Activated CD8-positive, alpha-beta memory T cell treated with anti-CD3 and anti-CD28 coated beads, Interleukin-2, amount 50 U/mL, for 4 hours (primary cell): ENCODE measurements around the gene HMGN5.

Experiments used
- DNase-seq: peaks from one replicate; pipeline ENCODE4 v3.0.0-alpha.2; 2020

Gene HMGN5

GRCh38 chrX:81201671-81202455, at the start of gene HMGN5, which contains the start of gene SH3BGRL:
HMGN5 (minus strand) TSS chrX:81201913; CDS start chrX:81121549, 80,364 bp downstream.
SH3BGRL (plus strand) TSS chrX:81202102; CDS start chrX:81202201, 99 bp downstream.
- peak; percentile 62 for DNase-seq

- DNase-seq, result no peak
Observed at GRCh38 chrX:81241753-81242152, 40.0 kb upstream of the HMGN5 start.

- DNase-seq, result no peak
Observed at GRCh38 chrX:81240701-81241331, 39.1 kb upstream of the HMGN5 start.

GRCh38 chrX:81238166-81238565, 36.5 kb upstream of the HMGN5 start:
- DNase-seq, result no peak

- DNase-seq, result no peak
Observed at GRCh38 chrX:81237516-81237915, 35.8 kb upstream of the HMGN5 start.

GRCh38 chrX:81232218-81232617, 30.5 kb upstream of the HMGN5 start:
- DNase-seq, result no peak

- DNase-seq, result no peak
Observed at GRCh38 chrX:81231476-81231875, 29.8 kb upstream of the HMGN5 start.

- DNase-seq, result no peak
Observed at GRCh38 chrX:81229901-81230300, 28.2 kb upstream of the HMGN5 start.

GRCh38 chrX:81229229-81229628, 27.5 kb upstream of the HMGN5 start:
- DNase-seq, result no peak

- no peak for DNase-seq
Observed at GRCh38 chrX:81215685-81216084, 14.0 kb upstream of the HMGN5 start.

GRCh38 chrX:81208916-81209315, 7.2 kb upstream of the HMGN5 start:
- no peak for DNase-seq

GRCh38 chrX:81206476-81206875, 4.8 kb upstream of the HMGN5 start:
- no peak for DNase-seq

- no peak for DNase-seq
Observed at GRCh38 chrX:81205551-81205950, 3.8 kb upstream of the HMGN5 start.

GRCh38 chrX:81202943-81203342, 1.2 kb upstream of the HMGN5 start:
- DNase-seq, result no peak

- no peak for DNase-seq
Observed at GRCh38 chrX:81202456-81202819, 725 bp upstream of the HMGN5 start.

- DNase-seq, result no peak
Observed at GRCh38 chrX:81201071-81201470, 642 bp downstream of the HMGN5 start.

- peak; percentile 55 for DNase-seq
Observed at GRCh38 chrX:81195712-81196111, 6.0 kb downstream of the HMGN5 start.

- no peak for DNase-seq
Observed at GRCh38 chrX:81195259-81195658, 6.5 kb downstream of the HMGN5 start.

- no peak for DNase-seq
Observed at GRCh38 chrX:81174286-81174685, 27.4 kb downstream of the HMGN5 start.

- DNase-seq, result no peak
Observed at GRCh38 chrX:81168391-81168790, 33.3 kb downstream of the HMGN5 start.

GRCh38 chrX:81121513-81122363, 80.0 kb downstream of the HMGN5 start:
- DNase-seq, result peak; percentile 84

- DNase-seq, result peak; percentile 18
Observed at GRCh38 chrX:81120936-81121371, 80.8 kb downstream of the HMGN5 start.

GRCh38 chrX:81120258-81120935, 81.3 kb downstream of the HMGN5 start:
- no peak for DNase-seq
